ENCODE measurements around the gene POLR1G. TPM values are rescaled to one million over a fixed set of nuclear protein-coding genes. Genes with fewer than 3 reads are reported as not detected.

POLR1G gene, protein sequence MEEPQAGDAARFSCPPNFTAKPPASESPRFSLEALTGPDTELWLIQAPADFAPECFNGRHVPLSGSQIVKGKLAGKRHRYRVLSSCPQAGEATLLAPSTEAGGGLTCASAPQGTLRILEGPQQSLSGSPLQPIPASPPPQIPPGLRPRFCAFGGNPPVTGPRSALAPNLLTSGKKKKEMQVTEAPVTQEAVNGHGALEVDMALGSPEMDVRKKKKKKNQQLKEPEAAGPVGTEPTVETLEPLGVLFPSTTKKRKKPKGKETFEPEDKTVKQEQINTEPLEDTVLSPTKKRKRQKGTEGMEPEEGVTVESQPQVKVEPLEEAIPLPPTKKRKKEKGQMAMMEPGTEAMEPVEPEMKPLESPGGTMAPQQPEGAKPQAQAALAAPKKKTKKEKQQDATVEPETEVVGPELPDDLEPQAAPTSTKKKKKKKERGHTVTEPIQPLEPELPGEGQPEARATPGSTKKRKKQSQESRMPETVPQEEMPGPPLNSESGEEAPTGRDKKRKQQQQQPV
- total RNA-seq (1 to 10 TPM in 2 of 5 donors, under 1 TPM in 1, not detected in 2; 0.55 to 5.9 (median 2.2) TPM), polyA plus RNA-seq (1 to 10 TPM; 1.8 to 7.2 (median 3.4) TPM)
- long read RNA-seq, donor 1, partial matches to known transcripts, result 7 of 26 reads
- long read RNA-seq, donor 1, other reads (novel, unspliced or antisense), result 18 of 26 reads
- long read RNA-seq, donor 2, partial matches to known transcripts, result 0 of 3 reads
- long read RNA-seq, donor 2, other reads (novel, unspliced or antisense), result 0 of 3 reads
- long read RNA-seq, donor 3, partial matches to known transcripts, result 0 of 1 reads
- long read RNA-seq, donor 3, other reads (novel, unspliced or antisense), result 0 of 1 reads
- long read RNA-seq, donor 4, result 0 reads
- long read RNA-seq, donor 5, partial matches to known transcripts, result 5 of 24 reads
- long read RNA-seq, donor 5, other reads (novel, unspliced or antisense), result 15 of 24 reads
- long read RNA-seq, donor 6, partial matches to known transcripts, result 6 of 8 reads
- long read RNA-seq, donor 6, other reads (novel, unspliced or antisense), result 0 of 8 reads
- long read RNA-seq, donor 7, partial matches to known transcripts, result 0 of 2 reads
- long read RNA-seq, donor 7, other reads (novel, unspliced or antisense), result 0 of 2 reads
- long read RNA-seq, donor 8, result 0 reads
- long read RNA-seq, donor 9, partial matches to known transcripts, result 0 of 1 reads
- long read RNA-seq, donor 9, other reads (novel, unspliced or antisense), result 0 of 1 reads
- long read RNA-seq, donor 10, result 0 reads

DNA sequence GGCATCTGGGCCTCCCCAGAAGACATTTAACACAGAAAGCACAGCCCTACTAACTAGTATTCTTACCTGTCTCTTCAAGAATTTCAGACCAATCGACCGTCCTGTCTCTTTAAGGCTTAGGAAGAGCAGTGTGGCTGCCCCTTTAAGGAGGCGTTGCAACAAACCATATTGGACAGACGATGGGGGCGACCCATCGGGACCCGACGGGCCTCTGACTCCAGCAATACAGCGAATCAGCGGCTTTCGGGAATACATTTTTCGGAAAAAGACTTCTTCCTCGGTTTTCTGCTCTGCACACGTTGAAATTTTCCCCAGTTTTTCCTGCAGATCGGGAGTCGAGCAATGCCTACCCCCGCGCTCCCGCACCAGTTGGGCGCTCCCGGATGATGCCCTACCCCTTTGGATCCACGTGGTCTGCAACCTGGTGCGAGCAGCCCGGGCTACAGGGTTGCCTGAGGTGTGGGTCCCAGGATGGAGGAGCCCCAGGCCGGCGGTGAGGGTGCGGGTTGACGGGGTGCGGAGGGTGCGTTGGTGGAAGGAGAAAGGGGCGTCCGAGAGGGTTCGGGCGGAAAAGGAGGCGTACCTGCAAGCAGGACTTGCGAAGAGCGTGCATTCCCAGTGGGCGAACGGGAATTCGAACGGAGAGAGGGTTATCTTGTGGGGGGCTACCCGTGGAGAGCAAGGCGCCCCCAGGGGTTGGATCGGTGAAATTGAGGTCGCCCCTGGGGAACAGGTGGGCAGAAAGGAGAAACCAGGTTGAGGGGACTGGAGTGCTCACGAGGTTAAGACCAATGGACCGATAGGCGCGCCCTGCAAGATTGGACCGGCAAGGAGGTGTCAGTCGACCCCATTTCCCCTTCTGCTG is at the start of gene POLR1G:
TSS of gene POLR1G (plus strand) at position 419 of the 865 bp plus-strand sequence. CDS start at position 472, 53 bp downstream.
- Histone ChIP-seq H3K9me3 (no peaks in the 10 kb centered on the region), H3K27ac (peak within 1 kb of the TSS; percentile 89 to 98 (median 91)), H3K4me1 (peaks cover 35 to 57% (median 49%) of the 10 kb centered on the region in 4 donors), H3K27me3 (peaks cover 0 to 28% (median 13%) of the 10 kb centered on the region in 3 donors), H3K36me3 (peaks cover 0 to 25% (median 12%) of the 10 kb centered on the region in 4 donors), H3K4me3 (peak within 1 kb of the TSS; percentile 65 to 87 (median 80))
- peak; percentile 78 to 92 for DNase-seq
- intact Hi-C loops (cut with DNase I; ENCODE audit: low total_unique reads), result no loop called here
- WGBS, 5 donors, result 0 to 1% (median 0%) methylated on average over 50 to 51 of the region's 51 CpGs
- TF ChIP-seq POLR2AphosphoS5 (IDR thresholded peaks at IDR 0.05), result peak; percentile 2 to 62 (median 8)
- TF ChIP-seq POLR2A (IDR thresholded peaks at IDR 0.05), result no peak
- TF ChIP-seq, protein P1, sequence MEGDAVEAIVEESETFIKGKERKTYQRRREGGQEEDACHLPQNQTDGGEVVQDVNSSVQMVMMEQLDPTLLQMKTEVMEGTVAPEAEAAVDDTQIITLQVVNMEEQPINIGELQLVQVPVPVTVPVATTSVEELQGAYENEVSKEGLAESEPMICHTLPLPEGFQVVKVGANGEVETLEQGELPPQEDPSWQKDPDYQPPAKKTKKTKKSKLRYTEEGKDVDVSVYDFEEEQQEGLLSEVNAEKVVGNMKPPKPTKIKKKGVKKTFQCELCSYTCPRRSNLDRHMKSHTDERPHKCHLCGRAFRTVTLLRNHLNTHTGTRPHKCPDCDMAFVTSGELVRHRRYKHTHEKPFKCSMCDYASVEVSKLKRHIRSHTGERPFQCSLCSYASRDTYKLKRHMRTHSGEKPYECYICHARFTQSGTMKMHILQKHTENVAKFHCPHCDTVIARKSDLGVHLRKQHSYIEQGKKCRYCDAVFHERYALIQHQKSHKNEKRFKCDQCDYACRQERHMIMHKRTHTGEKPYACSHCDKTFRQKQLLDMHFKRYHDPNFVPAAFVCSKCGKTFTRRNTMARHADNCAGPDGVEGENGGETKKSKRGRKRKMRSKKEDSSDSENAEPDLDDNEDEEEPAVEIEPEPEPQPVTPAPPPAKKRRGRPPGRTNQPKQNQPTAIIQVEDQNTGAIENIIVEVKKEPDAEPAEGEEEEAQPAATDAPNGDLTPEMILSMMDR (IDR thresholded peaks at IDR 0.05), result peak in 1 of 7 experiments; percentile 9
- TF ChIP-seq EP300 (IDR thresholded peaks at IDR 0.05), result no peak

DNA sequence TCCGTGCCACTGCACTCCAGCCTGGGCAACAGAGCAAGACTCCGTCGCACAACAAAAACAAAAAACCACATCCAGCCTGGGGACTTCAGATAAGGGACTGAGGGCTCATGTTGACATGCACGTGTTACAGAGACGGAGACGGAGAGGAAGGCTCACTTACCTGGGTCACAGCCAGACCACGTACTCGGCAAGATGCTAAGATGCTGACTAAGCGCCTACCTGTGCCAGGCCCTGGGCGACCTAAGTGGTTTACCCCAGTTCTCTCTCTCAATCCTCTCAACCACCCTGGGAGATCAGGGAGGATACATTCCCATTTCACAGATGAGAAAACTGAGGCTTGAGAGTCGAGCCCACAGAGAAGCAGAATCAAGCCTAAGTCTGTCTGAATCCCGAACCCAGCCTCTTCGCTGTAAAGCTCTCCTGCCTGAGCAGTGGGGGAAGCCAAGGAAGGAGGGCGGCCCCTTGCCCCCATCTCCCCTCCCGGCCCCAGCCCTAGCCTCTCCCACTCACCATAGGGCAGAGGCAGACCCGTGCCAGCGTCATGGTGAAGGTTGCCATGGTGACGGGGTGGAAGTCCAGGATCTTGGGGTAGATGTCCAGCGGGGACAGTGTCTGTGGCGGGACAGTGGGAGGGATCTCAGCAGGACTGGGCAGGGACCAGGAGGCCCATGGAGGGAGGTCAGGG is 49.5 kb upstream of the POLR1G start:
- Histone ChIP-seq H3K9me3 (no peaks in the 10 kb centered on the region), H3K4me3 (no peak overlapping the region), H3K4me1 (no peaks in the 10 kb centered on the region), H3K36me3 (peaks cover 18 to 96% (median 78%) of the 10 kb centered on the region in 4 donors), H3K27ac (no peak overlapping the region), H3K27me3 (no peaks in the 10 kb centered on the region)
- DNase-seq, result no peak
- TF ChIP-seq POLR2A (IDR thresholded peaks at IDR 0.05), result no peak
- TF ChIP-seq, protein P1 (IDR thresholded peaks at IDR 0.05), result no peak
- TF ChIP-seq EP300 (IDR thresholded peaks at IDR 0.05), result no peak
- TF ChIP-seq POLR2AphosphoS5 (IDR thresholded peaks at IDR 0.05), result no peak
- WGBS, 5 donors, result 88 to 93% (median 91%) methylated on average over 18 to 20 of the region's 20 CpGs
- intact Hi-C loops (cut with DNase I; ENCODE audit: low total_unique reads), result no loop called here

DNA sequence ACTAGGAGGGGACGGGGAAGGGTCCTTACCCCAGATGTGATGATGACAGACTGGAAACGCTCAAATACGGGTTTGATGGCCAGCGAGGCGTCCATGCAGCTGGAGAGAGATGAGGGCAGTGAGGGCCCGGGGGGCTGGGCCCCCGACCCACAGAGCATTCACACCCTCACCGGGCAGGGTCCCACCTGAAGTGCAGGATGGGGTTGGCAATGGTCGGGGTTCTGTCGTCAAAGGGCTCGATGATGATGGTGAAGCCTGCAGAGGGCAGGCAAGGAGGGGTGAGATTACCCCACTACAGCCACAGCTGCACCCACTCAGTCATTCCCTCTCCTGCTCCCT is 49.0 kb upstream of the POLR1G start:
- no peak overlapping the region for H3K27ac ChIP-seq
- no peak overlapping the region for H3K4me3 ChIP-seq
- H3K36me3 ChIP-seq, result peaks cover 13 to 96% (median 78%) of the 10 kb centered on the region in 4 donors
- no peaks in the 10 kb centered on the region for H3K27me3 ChIP-seq
- no peak for DNase-seq
- no peak for TF ChIP-seq POLR2A (IDR thresholded peaks at IDR 0.05)
- 89 to 94% (median 92%) methylated on average over 11 of the region's 11 CpGs for WGBS, 5 donors
- intact Hi-C loops (cut with DNase I; ENCODE audit: low total_unique reads), result no loop called here
- H3K4me1 ChIP-seq, result no peaks in the 10 kb centered on the region
- no peaks in the 10 kb centered on the region for H3K9me3 ChIP-seq

Measured in stomach (tissue), 19 donors.